GM18519 (cell line): ENCODE results near the gene PRSS33.

Source experiments
- ATAC-seq: cut with Tn5 transposase; IDR thresholded peaks from one replicate; pipeline ENCODE4 v1.9.1; 2021; ENCODE audit warnings: mild to moderate bottlenecking, moderate library complexity; ENCODE audit not compliant: unreplicated experiment, low FRiP score

PRSS33 gene

GRCh38 chr16:2745961-2746360 lies 41.4 kb downstream of the PRSS33 start:
- no peak for ATAC-seq

- ATAC-seq: no peak
Observed at GRCh38 chr16:2745116-2745890, 42.1 kb downstream of the PRSS33 start.

GRCh38 chr16:2744711-2745110 lies 42.6 kb downstream of the PRSS33 start:
- ATAC-seq: no peak

GRCh38 chr16:2743007-2743810 lies 44.2 kb downstream of the PRSS33 start:
- ATAC-seq: no peak

GRCh38 chr16:2742323-2743006 lies 44.9 kb downstream of the PRSS33 start:
- ATAC-seq: no peak

- no peak for ATAC-seq
Observed at GRCh38 chr16:2741168-2741567, 46.2 kb downstream of the PRSS33 start.

- no peak for ATAC-seq
Observed at GRCh38 chr16:2740476-2740875, 46.9 kb downstream of the PRSS33 start.

- ATAC-seq: no peak
Observed at GRCh38 chr16:2739625-2740430, 47.5 kb downstream of the PRSS33 start.

- ATAC-seq: no peak
Observed at GRCh38 chr16:2738615-2739014, 48.7 kb downstream of the PRSS33 start.

- no peak for ATAC-seq
Observed at GRCh38 chr16:2737895-2738418, 49.4 kb downstream of the PRSS33 start.

GRCh38 chr16:2737238-2737605 lies 50.1 kb downstream of the PRSS33 start:
- ATAC-seq: no peak

GRCh38 chr16:2736476-2737237 lies 50.7 kb downstream of the PRSS33 start:
- ATAC-seq: no peak

- no peak for ATAC-seq
Observed at GRCh38 chr16:2734844-2735515, 52.4 kb downstream of the PRSS33 start.
